ENCODE results near the gene UGT2B28.
"Not testable (repeated sequence)": the region's sequence is repeated elsewhere in the genome, so short reads cannot be mapped to it uniquely, and the experiment has no call there.

- not testable (repeated sequence) for TF ChIP-seq RAD21 (IDR thresholded peaks at IDR 0.05); ATF3 (IDR thresholded peaks at IDR 0.05); RXRA (IDR thresholded peaks at IDR 0.05); CTCF (IDR thresholded peaks at IDR 0.05; ENCODE audit: low read depth, low read length, missing input control); MAX (IDR thresholded peaks at IDR 0.05); TAF1 (conservative IDR thresholded peaks at IDR 0.05); YY1 (IDR thresholded peaks at IDR 0.05)
These were observed 62.8 kb downstream of the UGT2B28 start for GRCh38 chr4:69343114-69343513.

Data from liver (tissue), 3 donors.